ENCODE results near the gene CTSW.
"Not testable (repeated sequence)": the region's sequence is repeated elsewhere in the genome, so short reads cannot be mapped to it uniquely, and the experiment has no call there.

Gene CTSW, protein sequence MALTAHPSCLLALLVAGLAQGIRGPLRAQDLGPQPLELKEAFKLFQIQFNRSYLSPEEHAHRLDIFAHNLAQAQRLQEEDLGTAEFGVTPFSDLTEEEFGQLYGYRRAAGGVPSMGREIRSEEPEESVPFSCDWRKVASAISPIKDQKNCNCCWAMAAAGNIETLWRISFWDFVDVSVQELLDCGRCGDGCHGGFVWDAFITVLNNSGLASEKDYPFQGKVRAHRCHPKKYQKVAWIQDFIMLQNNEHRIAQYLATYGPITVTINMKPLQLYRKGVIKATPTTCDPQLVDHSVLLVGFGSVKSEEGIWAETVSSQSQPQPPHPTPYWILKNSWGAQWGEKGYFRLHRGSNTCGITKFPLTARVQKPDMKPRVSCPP

DNA sequence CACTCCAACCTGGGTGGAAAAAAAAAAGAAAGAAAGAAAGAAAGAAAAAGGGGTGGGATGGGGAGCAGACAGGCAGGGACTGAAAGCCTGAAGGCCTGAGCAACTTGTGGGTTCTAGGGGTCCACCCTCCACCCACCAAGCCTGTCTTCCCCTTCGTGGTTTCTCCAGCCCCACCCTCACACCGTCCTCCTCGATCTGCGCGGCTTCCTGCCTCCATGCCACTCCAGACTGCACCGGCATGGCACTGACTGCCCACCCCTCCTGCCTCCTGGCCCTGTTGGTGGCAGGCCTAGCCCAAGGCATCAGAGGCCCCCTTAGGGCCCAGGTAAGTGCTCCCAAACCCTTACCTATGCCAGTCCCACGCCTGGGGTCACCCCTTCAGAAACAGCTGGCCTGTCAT, at the start of gene CTSW:
Gene CTSW (plus strand): TSS at position 221 of the 400 bp plus-strand sequence. CDS start 18 bp downstream, at position 239.
- DNase-seq (ENCODE audit: extremely low read depth in 1 of 2, low read depth in 1 of 2) = no peak

DNA sequence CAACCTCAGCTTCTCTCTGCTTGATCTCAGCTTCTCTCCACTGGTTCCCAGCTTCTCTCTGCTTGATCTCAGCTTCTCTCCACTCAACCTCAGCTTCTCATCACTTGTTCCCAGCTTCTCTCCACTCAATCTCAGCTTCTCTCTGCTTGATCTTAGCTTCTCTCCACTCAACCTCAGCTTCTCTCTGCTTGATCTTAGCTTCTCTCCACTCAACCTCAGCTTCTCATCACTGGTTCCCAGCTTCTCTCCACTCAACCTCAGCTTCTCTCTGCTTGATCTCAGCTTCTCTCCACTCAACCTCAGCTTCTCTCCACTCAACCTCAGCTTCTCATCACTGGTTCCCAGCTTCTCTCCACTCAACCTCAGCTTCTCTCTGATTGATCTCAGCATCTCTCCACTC, 47.4 kb upstream of the CTSW start:
- not testable (repeated sequence) for DNase-seq (ENCODE audit: extremely low read depth in 1 of 2, low read depth in 1 of 2)

DNA sequence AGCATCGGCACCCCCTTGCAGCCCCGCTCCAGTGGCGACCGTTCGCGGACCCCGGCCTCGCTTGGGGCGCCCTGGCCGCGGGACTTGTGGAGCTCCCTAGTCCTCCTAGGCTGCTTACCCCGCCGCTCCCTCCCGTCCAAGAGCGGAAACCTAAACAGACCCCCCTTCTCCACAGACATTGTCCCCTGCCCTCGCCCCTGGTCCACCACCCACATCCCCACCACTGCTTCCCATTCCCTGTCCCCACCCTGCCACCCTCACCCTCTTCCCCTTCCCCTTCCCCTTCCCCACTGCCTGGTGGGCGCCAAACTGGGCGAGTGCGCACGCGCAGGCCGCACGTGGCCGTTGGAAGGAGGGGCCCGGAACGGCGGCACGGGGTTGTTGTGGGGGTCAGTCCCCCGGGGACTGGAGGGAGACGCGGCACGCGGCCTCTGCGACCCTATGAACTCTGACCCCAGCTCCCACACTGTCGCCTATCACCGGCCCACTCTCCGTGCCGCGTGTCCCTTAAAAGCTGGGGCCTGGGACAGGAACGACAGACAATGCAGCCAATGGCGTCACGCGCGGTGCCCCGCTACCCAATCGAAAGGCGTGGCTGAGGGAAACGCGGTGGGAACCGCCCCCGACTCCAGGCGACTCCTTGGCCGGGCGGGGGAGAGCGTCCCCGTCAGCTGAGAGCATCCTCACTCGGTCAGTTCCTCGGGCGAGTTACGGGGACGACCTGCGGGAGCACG, 46.2 kb upstream of the CTSW start, which contains the start of gene SNX32:
Gene SNX32 (plus strand): TSS at position 667 of the 734 bp plus-strand sequence. CDS start 103 bp downstream, outside the sequence.
- DNase-seq (ENCODE audit: extremely low read depth in 1 of 2, low read depth in 1 of 2) = peak; percentile 89 to 93

DNA sequence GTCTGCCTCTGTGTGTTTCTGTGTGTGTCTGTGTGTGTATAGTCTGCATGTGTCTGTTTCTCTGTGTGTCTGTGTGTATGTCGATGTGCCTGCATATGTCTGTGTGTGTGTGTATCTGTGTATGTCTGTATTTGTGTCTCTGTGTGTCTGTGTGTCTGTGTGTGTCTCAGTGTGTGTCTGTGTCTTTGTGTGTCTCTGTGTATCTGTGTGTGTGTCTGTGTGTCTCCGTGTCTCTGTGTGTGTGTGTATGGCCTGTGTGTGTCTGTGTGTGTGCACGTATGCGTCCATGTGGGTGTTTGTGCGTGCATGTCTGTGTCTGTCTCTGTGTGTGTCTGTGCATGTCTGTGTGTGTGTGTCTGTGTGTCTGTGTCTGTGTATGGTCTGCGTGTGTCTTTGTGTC, 45.4 kb upstream of the CTSW start:
- DNase-seq (ENCODE audit: extremely low read depth in 1 of 2, low read depth in 1 of 2) = no peak

DNA sequence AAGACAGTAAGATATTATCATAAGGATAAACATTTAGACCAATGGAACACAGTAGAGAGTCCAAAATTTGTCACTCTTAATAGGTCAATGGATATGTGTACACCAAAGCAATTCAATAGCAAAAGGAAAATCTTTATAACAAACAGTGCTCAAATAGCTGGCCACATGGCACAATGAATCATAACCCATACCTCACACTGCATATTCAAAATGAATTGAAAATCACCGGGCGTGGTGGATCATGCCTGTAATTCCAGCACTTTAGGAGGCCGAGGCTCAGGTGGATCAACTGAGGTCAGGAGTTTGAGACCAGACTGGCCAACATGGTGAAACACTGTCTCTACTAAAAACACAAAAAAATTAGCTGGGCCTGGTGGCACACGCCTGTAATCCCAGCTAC, 37.5 kb upstream of the CTSW start:
- no peak for DNase-seq (ENCODE audit: extremely low read depth in 1 of 2, low read depth in 1 of 2)

DNA sequence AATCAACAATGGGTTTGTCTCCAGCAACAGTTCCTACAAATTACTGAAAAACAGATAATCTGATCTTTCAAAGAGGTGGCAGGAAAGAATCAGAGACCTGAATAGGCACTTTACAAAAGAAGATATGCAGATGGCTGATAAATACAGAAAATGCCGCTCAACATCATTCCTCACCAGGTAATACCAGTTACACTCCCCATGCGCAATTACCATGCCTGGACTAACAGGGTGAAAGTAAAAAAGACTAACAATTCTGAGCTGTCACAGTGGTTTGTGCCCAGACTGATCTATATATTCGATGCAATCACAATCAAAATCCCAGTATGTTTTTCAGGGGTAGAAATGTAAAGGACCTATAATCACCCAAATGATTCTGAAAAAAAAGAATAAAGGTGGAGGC, 35.8 kb upstream of the CTSW start:
- DNase-seq (ENCODE audit: extremely low read depth in 1 of 2, low read depth in 1 of 2) = no peak

DNA sequence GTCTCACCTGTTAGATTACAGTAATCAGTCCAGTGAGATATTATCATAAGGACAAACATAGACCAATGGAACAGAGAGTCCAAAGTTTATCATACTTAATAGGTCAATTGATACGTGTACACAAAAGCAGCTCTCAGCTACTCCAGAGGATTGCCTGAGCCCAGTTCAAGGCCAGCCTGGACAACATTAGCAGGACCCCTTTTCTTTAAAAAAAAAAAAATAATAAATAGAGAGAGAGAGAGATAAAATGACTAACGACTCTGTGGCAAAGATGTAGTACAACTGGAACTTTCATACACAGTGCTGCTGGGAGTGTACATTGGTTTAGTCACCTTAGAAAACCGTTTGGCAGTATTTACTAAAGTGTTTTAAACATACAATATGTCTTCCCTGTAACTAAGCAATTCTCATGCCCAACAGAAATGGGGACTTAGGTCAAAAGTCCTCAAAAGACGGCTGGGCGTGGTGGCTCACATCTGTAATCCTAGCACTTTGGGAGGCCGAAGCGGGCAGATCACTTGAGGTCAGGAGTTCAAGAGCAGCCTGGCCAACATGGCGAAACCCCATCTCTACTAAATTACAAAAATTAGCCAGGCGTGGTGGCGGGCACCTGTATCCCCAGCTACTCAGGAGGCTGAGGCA, 35.3 kb upstream of the CTSW start:
- no peak for DNase-seq (ENCODE audit: extremely low read depth in 1 of 2, low read depth in 1 of 2)

DNA sequence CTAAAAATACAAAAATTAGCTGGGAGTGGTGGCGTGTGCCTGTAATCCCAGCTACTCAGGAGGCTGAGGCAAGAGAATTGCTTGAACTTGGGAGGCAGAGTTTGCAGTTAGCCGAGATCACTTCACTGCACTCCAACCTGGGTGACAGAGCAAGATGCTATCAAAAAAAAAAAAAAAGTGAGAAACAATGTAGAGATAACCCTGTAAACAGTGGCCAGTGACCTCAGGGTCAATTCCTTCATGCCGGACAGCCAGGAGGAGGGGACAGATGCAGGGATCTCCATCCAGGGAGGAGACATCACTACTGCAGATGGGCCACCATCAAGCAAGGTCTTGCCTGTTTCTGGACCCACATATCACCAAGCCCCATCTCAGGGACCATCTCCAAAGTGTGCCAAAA, 31.9 kb upstream of the CTSW start:
- DNase-seq (ENCODE audit: extremely low read depth in 1 of 2, low read depth in 1 of 2) = no peak

DNA sequence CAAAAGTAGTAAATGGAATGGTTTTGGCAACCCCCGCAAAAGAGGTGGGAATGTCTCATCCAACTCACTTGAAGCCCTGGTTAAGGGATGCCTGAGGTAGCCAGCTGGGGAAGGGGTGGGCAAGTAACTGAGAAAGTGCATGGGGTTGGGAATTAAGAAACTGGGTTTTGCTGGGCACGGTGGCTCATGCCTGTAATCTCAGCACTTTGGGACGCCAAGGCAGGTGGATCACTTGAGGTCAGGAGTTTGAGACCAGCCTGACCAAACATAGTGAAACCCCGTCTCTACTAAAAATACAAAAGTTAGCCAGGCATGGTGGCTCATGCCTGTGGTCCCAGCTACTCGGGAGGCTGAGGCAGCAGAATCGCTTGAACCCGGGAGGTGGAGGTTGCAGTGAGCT, 30.9 kb upstream of the CTSW start:
- not testable (repeated sequence) for DNase-seq (ENCODE audit: extremely low read depth in 1 of 2, low read depth in 1 of 2)

DNA sequence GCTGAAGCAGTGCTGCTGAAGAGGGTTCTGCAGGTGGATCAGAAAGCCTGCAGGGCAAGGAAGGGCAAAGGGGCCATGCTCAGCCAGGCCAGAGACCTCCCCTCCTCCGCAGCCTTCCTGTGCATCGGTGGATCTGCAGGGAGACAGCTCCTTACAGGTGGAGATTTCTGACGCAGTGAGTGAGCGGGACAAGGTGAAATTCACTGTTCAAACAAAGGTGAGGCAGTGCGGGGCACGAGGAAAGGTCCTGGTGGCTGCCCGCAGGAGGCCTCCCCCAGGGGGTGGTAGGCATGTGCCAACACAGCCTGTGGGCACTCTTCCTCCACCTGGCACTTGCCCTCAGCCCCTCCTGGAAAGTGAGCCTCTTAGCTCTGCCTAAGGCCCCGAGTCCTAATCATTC, 30.3 kb upstream of the CTSW start:
- no peak for DNase-seq (ENCODE audit: extremely low read depth in 1 of 2, low read depth in 1 of 2)

DNA sequence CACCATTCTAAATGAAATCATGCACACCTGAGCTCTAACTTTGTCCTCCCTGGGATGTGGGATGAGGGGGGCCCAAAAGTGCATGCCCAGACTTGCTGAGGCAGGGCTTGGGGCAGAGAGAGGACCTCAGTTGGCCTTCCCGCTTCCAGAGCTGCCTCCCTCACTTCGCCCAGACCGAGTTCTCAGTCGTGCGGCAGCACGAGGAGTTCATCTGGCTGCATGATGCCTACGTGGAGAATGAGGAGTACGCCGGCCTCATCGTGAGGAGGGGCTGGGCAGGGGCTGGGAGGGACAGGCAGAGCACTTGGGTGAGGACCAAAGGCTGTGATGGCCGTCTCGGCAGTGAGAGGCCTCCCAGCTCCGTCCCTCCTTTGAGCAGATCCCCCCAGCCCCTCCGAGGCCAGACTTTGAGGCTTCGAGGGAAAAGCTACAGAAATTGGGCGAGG, 29.8 kb upstream of the CTSW start:
- no peak for DNase-seq (ENCODE audit: extremely low read depth in 1 of 2, low read depth in 1 of 2)

DNA sequence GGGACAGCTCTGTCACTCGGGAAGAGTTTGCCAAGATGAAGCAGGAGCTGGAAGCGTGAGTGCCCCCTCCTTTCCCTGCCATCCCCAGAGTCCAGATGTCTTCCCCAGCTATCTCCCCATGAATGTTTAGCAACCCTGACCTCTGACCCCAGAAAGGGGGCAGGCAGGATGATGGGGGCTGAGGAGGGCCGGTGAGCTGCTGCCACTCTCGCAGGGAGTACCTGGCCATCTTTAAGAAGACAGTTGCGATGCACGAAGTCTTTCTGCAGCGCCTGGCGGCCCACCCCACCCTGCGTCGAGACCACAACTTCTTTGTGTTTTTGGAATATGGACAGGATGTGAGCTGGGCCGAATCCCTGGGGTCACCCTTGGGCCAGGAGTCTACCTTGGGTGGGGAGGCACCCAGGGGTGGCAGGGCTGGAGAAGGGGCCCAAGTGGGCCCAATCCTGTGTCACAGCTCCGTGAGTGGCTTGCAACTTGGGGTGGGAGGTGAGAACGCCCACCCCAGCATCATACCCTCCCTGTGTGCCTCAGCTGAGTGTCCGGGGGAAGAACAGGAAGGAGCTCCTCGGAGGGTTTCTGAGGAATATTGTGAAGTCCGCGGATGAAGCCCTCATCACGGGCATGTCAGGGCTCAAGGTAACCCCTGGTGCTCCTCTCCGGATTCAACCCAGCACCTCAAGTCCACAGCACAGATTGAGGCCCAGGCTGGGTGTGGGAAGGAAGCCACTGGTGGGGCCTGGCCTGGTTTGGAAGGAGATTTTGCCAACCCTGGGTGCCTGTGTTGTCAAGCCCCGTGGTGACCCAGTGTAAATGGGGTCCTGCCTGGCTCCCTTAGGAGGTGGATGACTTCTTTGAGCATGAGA, 29.2 kb upstream of the CTSW start:
- no peak for DNase-seq (ENCODE audit: extremely low read depth in 1 of 2, low read depth in 1 of 2)

DNA sequence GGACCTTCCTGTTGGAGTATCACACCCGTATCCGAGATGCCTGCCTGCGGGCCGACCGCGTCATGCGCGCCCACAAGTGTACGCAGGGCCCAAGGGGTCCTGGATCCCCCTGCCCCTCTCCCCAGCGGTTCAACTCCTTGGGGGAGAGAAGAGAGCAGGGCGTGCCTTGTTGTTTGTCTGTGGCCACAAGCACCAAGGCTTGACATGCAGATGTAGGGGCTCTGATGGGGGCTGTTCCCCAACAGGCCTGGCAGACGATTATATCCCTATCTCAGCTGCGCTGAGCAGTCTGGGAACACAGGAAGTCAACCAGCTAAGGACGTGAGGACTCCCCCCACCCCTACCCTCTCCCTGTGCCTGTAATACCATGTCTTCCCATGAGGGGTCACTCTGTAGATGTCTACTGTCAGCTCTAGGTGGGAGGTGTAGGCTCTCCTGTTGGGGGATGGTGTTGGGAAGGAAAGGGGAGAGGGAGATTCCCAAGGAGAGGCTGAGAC, 28.5 kb upstream of the CTSW start:
- no peak for DNase-seq (ENCODE audit: extremely low read depth in 1 of 2, low read depth in 1 of 2)

DNA sequence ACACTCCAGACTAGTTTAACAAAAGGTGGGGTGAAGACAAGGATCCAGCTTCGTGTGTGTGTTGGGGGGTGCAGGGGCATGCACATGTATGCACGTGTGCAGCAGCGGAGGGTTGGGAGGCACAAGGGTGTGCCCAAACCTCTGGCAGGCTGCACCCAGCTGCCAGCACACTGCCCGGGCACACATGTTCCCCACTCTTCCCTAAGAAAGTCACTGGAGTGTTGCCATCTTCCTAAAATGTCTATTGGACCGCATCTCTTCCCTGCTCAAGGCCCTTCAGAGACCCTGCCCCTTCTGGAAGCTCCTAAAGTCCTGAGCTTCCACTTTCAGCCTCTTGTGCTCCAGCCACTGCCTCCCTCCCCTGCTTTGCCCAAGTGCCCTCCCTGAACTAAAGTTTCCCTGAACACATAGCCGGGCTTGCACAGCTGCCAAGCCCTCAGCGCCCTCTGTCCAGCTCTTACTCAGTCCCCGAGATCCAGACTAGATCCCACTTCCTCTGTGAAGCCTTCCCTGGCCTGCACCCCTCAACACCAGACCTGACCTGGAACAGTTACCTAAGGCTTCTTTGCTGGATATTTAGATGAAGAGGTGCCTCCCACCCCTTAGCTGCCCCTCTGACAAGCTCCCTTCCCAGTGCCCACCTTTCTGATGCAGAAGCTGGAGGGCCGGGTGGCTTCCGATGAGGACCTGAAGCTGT, 27.7 kb upstream of the CTSW start:
- DNase-seq (ENCODE audit: extremely low read depth in 1 of 2, low read depth in 1 of 2) = no peak

DNA sequence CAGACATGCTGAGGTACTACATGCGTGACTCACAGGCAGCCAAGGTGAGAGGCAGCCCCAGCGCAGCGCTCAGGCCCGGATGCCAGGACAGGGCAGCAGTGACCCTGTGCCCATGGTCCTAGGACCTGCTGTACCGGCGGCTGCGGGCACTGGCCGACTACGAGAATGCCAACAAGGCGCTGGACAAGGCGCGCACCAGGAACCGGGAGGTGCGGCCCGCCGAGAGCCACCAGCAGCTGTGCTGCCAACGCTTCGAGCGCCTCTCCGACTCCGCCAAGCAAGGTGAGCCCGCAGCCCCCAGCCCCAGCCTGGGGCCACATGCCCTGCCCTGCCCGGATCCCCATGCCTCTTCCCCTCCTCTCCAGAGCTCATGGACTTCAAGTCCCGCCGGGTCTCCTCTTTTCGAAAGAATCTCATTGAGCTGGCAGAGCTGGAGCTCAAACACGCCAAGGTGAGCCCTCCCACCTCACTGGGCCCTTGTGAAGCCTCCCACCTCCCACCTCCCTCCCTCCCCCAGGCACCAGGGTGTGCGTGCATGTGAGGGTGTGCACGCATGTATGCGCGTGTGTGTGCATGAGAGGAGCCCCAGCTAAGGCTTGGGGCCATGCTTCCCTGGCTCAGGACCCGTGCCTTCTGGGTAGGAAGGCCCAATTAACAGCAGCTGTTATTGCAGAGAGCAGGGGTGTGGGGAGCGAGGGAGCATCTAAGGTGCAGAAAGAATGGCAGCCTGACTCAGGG, 27.0 kb upstream of the CTSW start:
- DNase-seq (ENCODE audit: extremely low read depth in 1 of 2, low read depth in 1 of 2) = no peak

DNA sequence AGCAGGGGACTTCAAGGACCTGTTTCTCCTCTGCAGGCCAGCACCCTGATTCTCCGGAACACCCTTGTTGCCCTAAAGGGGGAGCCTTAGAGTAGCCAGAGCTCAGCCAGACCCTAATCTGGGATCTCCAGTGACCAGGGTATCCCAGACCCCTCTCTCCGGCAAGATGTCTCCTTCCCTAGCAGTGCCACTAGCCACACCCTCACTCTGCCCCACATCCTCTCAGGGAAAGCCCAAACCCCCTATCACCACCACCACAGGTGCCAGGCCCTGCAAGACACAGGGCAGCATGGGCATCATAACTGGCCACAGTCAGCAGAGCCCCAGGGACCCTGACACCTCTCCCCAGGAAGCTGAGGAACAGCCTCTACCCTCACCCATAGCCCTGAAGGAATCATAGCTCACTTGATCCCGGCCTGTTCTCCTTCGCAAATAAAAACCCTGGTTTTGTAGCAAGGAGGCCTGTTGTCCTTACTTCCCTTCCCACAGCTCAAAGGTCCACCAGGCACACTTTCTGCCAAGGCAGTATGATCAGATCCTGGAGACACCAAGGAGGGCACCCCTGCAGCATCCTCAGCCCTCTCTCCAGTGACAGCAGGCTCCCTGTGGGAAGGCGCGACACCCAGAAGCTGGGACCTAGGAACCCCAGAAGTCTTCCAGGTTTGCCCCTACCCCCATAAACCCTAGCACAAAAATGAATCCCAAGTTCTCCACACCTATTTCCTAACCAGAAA, 26.2 kb upstream of the CTSW start:
- DNase-seq (ENCODE audit: extremely low read depth in 1 of 2, low read depth in 1 of 2) = no peak

DNA sequence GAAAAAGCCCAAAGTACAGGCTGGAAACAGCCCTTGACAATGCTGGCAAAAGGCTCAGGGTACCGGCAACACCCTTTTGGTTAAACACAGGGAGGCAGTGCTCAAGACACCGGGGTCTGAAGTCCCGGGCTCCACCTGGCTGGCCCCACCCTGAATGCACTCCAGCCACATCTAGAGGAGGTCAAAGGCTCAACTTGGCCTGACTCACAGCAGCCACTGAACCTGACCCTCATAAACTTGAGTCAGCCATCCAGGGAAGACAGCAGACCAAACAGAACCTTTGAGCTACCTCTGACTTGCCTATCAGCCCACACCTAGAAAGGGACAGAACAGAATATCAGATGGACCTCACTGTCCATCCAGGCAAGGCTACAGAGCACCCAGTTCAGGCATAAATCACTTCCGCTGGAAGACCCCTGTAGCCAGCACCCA, 25.5 kb upstream of the CTSW start:
- no peak for DNase-seq (ENCODE audit: extremely low read depth in 1 of 2, low read depth in 1 of 2)
